Astrocyte (in vitro differentiated cells and primary cell): ENCODE results near the gene DNAJC17.

ENCODE experiments used
- CTCF ChIP-seq: IDR thresholded peaks from 2 replicates; pipeline ENCODE4 v1.5.1; 2011; ENCODE audit warnings: low read depth, mild to moderate bottlenecking, inconsistent platforms, low read length, moderate library complexity; ENCODE audit not compliant: insufficient read depth
- EZH2 ChIP-seq: IDR thresholded peaks from 2 replicates; pipeline ENCODE4 v1.6.1; 2012; ENCODE audit warnings: mild to moderate bottlenecking, low read length, inconsistent platforms; ENCODE audit not compliant: insufficient read depth

GRCh38 chr15:40829115-40829514, 21.8 kb upstream of the DNAJC17 start:
- TF ChIP-seq CTCF = no peak
- TF ChIP-seq EZH2 = no peak
